Epithelial cell of esophagus (primary cell): ENCODE data around the gene TSC22D2.
A peak's percentile ranks its signal among the peaks of the same experiment; 100 is the strongest.

Experiments used
- DNase-seq: peaks from one replicate; pipeline ENCODE4 v3.0.0; 2010; ENCODE audit warnings: low read depth
- H3K4me3 ChIP-seq: 2 replicates; pipeline ENCODE4 v1.5.1; 2011; ENCODE audit warnings: mild to moderate bottlenecking, low read length, control low read depth
- CTCF ChIP-seq: IDR thresholded peaks from 2 replicates; pipeline ENCODE4 v1.5.1; 2011; ENCODE audit warnings: low read depth, mild to moderate bottlenecking, low read length, control low read depth, inconsistent platforms; ENCODE audit not compliant: insufficient read depth; ENCODE audit errors: missing control alignments

Gene TSC22D2

GRCh38 chr3:150419959-150420358 is 11.9 kb downstream of the TSC22D2 start:
- no peak for DNase-seq
- no peak overlapping the region for H3K4me3 ChIP-seq
- no peak for TF ChIP-seq CTCF

DNA sequence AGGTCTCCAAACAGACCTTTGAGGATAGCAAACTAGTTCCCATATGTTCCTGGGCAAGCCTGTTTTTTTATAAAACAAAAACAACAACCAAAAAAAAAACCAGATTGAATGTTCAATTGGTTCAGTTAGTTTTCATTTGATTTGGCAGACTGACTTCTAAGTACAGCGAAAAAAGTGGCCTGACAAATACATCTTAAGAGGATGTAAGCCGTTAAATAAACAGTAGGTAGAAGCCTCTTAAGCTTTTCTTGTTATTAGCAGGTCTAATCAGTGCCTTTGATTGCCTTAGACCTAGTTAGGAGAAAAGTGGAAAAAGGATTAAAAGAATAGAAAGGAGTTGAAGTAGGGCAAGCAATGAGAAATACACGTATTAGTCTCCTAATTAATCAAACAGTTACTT is 13.2 kb downstream of the TSC22D2 start:
- no peak for TF ChIP-seq CTCF
- DNase-seq = no peak
- H3K4me3 ChIP-seq = no peak overlapping the region

DNA sequence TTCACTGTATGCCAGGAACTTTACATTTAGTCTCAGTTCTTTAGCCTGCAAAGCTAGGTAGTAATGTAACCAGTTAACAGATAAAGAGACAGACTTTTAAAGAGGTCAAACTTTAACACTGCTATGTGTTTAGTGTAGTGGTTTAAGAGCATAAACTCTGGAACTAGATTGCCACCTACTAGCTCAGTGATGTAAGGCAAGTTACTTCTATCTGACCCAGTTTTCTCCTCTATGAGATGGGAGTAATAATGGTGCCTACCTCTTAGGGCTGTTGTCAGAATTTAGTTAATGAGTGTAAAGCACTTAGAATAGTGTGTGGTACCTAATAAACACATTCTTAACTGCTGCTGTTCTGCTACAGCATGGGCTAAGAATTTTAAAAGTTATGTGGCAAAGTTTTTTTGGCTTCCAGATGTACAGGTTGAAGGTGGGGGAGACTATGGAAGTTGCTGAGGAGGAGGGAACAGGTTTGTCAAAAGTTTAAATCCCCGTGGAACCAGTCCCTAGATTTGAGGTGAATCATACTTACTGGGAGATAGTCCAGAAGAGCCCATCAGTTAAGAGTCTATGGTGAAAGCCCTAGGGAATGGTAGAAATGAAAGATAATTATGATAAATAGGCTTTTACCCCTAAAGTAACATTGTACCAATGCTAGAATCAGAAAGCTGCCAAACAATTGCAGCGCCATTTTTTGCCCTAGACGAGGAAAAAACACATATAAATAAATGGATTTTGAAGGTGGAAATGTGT is 13.9 kb downstream of the TSC22D2 start:
- H3K4me3 ChIP-seq = no peak overlapping the region
- DNase-seq = peak; percentile 65
- TF ChIP-seq CTCF = no peak

- TF ChIP-seq CTCF = no peak
- H3K4me3 ChIP-seq = no peak overlapping the region
- DNase-seq = no peak
These were observed 14.8 kb downstream of the TSC22D2 start for GRCh38 chr3:150422907-150423306.

- TF ChIP-seq CTCF = no peak
- no peak for DNase-seq
- no peak overlapping the region for H3K4me3 ChIP-seq
These were observed 15.7 kb downstream of the TSC22D2 start for GRCh38 chr3:150423761-150424160.

- no peak for TF ChIP-seq CTCF
- DNase-seq = no peak
These were observed 18.2 kb downstream of the TSC22D2 start for GRCh38 chr3:150426292-150426691.

GRCh38 chr3:150428562-150428961 is 20.5 kb downstream of the TSC22D2 start:
- no peak overlapping the region for H3K4me3 ChIP-seq
- no peak for DNase-seq
- no peak for TF ChIP-seq CTCF

More at GRCh38 chr3:150426292-150426691, 18.2 kb downstream of the TSC22D2 start:
- H3K4me3 ChIP-seq = no peak overlapping the region
